GM21576 (cell line): ENCODE data around the gene ABCA1.
A peak's percentile ranks its signal among the peaks of the same experiment; 100 is the strongest.
"Not testable (repeated sequence)": the region's sequence is repeated elsewhere in the genome, so short reads cannot be mapped to it uniquely, and the experiment has no call there.

Experiments
- ATAC-seq: cut with Tn5 transposase; IDR thresholded peaks from one replicate; pipeline ENCODE4 v1.9.1; 2021; ENCODE audit warnings: mild to moderate bottlenecking, moderate library complexity; ENCODE audit not compliant: unreplicated experiment

The ABCA1 gene

DNA sequence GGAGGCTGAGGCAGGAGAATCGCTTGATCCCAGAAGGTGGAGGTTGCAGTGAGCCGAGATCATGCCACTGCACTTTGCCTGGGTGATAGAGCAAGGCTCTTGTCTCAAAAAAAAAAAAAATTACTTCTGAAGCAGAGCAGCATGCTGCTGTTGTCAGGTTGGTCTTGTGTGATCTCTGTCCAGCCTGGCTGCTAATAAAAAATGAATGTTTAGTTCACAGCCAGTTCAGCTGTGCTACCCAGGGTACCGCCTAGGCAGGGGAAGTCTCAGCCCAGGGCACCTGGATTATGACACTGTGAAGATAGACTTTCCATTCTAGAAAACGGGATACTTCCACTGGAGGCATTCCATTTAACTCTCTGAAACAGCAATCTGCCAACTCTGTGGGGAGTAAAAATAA, 23.5 kb upstream of the ABCA1 start:
- ATAC-seq: no peak

DNA sequence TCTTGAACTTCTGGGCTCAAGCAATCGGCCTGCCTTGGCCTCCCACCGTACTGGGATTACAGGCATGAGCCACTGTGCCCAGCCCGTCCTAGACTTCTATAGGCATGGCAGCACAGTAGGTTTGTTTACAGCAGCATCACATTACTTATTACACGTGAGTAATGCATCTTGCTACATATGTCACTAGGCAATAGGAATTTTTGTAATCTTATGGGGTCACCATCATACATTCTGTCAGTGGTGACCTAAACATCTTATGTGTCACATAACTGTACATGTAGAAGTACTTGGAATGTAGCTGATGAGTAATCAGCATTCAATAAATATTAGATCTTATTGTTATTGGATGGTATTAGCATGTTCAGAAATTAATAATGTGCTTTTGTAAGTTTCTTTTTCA, 22.9 kb upstream of the ABCA1 start:
- no peak for ATAC-seq

DNA sequence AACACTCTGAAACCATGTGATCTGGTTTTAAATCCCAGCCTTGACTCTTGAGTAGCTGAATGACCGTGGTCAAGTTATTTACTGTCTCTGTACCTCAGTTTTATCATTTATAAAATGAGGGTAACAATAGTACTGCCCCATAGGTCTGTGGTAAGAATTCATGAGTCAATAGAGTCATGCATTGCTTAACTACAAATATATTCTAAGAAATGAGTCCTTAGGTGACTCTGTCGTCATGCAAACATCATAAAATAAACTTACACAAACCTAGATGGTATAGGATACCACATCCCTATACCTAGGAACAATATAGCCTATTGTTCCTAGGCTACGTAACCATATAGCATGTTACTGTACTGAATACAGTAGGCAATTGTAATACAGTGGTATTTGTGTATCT, 20.3 kb upstream of the ABCA1 start:
- no peak for ATAC-seq

DNA sequence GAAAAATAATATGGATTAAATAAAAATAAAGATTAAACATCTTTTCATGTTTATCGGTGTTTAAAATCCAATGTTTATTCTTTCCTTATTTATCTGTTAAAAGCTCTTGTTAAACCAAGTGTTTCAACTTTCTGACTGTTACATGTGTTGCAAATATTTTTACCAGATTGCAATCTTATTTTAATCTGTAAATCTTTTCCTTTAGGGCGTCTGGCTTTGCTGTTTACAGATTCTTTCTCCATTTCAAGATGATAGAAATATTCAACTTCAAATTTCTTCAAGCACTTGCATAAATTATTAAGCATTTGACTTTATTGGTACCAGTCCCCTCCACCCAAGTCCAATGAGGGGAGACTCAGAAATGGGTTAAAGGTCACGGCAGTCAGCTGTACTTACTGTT, 16.9 kb upstream of the ABCA1 start:
- ATAC-seq: no peak

DNA sequence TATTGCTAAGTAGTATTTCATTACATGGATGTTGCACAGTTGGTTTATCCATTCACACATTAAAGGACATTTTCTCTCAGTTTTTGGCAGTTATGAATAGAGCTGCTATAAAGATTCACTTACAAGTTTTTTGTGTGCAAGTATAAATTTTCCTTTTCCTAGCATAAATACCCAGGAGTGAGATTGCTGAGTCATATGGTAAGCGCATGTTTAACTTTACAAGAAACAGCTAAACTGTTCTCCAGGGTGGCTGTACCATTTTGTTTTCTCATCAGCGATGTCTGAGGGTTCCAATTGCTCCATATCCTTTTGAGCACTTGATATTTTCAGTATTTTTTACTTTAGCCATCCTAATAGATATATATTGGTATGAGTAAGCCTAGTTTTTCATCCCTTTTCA, 16.4 kb upstream of the ABCA1 start:
- ATAC-seq: no peak

DNA sequence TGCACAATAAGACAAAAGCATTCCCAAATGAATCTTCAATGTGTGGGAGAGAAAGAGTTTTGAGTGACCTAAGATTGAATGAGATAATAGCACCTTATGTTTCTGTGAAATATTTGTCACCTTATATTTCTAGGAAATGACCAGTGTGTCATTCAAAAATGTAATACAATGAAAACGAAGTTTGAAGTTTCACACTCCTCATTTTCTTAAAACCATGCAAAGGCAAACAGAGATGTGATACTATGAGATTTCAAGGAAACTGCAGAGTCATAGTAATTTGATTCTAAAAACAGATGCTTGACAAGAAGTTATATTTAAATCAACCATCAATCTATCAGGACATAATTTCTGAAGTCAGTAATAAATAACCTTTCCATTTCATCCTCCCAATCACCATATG, 13.6 kb upstream of the ABCA1 start:
- ATAC-seq: no peak

DNA sequence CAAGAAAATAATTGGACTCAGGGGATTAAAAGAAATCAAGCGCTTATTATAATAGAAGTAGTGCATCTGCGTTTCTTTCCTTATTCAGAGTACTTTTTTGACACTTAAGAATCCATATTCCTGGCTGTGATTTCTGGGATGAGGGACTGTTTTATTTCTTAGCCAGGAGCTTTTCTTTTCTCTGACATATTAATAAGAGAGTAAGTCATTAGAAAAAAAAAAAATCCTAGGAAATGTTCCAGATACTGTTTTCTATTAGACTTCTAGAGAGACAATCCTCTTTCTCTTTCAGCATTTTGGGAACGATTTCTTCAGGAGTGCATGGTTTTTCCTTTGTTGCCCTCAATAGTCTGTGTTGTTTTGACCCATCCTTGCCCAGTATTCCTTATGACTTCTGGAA, 8.3 kb upstream of the ABCA1 start:
- ATAC-seq: no peak

DNA sequence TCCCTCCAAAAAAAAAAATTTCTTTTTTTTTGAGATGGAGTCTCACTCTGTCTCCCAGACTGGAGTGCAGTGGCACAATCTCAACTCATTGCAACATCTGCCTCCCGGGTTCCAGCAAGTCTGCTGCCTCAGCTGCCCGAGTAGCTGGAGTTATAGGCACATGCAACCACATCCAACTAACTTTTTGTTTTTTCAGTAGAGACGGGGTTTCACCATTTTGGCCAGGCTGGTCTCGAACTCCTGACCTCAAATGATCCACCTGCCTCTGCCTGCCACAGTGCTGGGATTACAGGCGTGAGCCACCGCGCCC, 7.5 kb upstream of the ABCA1 start:
- ATAC-seq: not testable (repeated sequence)

DNA sequence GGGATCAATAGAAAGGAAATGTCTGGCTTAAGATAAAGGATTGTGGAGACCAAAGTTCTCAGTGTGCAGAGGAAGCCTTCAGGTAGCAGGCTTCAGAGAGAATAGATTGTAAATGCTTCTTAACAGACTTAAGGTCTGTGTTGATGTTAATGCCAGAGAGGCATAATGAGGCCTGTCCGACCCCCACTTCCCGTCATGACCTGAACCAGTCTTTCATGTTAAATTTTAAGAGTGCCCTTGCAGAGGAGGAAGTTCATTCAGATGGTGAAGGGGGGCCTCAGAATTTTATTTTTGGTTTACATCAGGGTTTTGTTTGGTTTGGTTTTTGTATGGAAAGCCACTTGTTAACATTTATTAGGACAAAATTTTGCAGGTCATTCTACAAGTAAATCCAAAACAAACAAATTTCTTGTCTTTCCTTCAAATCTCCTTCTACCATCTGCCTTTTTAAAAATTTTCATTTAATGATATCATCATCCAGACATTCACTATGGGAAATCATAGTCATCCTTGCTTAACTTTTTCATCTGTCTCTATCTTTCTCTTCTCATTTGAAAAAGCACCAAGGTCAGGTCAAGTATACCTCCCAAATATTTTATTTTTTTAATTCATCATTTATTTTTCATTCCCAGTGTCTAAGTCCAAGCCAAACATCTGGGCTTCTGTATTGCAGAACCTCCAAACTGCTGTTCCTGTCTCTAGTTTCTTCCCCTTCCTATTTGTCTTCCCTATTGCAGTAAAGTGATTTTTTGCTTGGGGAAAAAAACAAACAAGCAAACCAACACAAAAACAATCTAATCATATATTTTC, 6.9 kb upstream of the ABCA1 start:
- ATAC-seq: no peak

DNA sequence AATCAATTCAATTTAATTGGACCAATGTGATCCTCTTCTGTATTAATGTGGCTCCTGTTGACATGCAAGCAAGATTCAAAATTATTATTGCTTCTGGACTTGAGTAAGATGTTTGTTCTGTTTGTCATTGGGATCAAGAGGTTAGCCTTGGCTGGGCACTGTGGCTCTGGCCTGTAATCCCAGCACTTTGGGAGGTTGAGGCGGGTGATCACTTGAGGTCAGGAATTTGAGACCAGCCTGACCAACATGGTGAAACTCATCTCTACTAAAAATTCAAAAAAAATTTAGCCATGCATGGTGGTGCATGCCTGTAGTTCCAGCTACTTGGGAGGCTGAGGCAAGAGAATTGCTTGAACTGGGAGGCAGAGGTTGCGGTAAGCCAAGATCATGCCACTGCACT, 5.1 kb upstream of the ABCA1 start:
- not testable (repeated sequence) for ATAC-seq

DNA sequence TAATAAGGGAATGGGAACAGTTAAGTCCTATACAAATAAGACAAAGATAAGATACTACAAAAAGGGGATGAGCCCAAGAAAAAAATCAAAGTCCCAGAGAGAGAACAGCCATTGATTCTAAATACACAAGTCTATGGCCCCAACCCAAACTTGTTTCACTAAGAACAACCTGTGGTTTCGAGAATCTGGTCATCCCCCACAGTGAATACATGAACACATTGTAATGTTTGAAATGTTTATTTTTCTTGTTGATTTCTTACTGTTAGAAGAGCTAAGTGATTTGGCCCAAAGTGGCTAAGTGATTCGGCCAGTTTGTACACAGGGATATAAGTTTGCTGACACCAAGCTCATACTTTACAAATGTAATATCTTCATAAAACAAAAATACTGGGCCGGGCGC, 3.3 kb upstream of the ABCA1 start:
- no peak for ATAC-seq

DNA sequence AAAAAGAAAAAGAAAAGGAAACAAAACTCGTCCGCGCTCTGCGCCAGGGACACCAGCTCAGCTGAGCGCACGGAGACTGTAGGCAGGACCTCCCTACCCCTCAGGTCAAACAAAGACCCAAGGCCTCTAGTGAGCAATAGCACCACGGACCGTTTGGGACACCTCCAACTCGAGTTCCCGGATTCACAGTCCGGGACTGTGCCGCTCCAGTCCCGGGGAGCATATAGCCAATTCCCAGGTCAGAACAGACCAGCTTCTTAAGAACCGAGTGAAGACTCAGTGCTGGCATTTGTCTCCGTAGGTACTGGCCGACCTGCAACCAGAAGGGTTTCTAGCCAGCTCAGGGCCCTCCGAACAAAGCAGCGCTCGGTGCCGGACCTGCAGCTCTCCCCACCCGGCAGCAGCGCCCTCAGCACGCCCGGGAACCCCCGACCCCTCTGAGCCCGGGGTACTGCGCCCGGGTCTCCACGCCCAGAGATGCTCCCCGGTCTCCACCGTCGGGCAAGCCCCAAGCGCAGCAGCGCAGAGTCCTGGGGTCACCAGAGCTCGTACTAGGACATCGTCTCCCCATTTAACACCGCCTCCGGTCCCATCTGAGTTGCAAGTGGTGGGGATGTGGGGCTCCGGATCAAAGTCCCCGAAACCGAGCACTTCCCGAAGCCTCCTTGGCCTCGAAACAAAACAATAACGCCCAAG, 591 bp downstream of the ABCA1 start:
- no peak for ATAC-seq

DNA sequence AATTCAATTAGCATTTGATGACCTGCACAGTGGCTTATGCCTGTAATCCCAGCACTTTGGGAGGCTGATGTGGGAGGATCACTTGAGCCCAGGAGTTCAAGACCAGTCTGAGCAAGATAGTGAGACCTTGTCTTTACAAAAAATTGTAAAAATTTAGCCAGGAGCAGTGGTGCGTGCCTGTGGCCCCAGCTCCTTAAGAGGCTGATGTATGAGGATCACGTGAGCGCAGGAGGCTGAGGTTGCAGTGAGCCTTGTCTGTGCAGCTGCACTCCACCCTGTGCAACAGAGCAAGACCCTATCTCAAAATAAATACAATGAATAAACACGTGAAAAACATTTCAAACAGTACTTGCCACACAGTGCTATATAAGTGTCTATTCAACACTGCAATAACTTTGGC, 4.2 kb downstream of the ABCA1 start:
- ATAC-seq: peak; percentile 79

DNA sequence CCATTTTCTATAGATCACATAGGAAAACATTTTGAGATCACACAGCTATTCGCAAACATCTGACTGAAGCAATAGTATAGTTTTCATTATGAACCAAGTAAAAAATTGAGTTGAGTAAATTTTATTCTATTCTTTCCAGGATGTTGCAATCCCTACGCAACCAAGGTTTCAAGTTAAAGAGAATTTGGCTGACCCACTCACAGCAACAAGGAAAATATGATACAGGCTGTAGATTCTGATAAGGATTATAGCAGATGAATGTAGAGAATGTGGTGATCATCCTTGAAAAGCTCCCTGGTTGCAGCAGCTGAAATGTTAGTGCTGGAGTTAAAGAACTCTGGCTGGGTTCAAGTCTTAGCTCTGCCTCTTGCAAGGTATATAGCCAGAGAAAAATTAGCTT, 4.7 kb downstream of the ABCA1 start:
- no peak for ATAC-seq

DNA sequence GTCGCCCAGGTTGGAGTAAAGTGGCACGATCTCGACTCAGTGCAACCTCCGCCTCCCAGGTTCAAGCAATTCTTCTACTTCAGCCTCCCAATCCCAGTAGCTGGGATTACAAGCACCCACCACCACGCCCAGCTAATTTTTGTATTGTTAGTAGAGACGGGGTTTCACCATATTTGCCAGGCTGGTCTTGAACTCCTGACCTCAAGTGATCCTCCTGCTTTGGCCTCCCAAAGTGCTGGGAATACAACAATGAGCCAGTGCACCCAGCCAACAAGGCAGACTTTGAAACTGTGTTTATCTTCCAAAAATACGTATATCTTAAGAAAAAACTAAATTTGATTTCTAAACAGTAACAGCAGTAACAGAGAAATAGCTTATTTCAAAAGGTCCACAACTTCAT, 5.2 kb downstream of the ABCA1 start:
- ATAC-seq: not testable (repeated sequence)

DNA sequence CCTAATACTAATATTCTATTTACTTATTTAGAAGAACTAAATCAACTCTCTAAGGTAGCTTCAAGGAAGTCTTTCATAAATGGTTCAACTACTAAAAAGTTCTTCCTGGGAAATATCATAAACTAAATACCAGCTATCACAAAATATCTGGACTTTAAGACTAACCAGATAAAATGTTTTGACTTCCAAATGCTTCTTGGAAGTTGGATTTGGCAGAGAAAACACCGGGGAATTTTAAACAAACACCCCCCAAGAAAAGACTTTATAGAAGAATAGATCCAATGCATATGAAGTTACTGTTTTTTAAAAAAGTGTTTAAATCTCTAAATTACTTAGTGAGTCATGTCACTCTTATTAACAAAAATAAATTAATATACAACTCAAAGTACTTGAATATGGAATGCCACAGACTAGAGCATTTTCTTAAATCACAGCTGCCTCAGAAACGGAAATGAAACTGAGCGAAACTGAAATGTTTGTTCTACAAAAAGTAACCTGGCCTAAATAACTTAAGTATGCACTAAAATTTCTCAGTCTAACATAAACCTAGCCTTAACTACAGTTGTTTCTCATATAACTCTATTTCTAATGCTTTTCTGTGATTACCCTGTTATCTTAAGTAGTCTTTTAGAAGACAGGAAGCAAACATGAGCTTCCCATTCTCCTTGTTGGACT, 6.8 kb downstream of the ABCA1 start:
- peak; percentile 58 for ATAC-seq

DNA sequence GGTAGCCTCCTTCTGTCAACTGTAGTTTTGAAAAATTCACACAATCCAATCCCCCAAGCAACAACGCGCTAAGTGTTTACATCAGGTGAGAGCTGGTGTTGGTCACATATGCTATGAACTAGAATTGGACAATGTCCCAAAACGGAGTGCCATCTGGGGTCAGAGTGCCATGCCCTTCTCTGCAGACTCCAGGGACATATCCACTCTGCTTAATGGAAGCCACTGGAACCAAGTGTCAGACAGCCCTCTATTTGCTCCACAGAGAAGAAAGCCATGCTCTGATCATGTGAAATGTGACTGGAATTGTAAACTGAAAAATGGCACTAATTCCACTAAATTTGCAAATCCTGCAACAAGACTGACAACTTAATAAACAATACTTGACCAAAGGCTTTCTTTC, 12.2 kb downstream of the ABCA1 start:
- no peak for ATAC-seq

DNA sequence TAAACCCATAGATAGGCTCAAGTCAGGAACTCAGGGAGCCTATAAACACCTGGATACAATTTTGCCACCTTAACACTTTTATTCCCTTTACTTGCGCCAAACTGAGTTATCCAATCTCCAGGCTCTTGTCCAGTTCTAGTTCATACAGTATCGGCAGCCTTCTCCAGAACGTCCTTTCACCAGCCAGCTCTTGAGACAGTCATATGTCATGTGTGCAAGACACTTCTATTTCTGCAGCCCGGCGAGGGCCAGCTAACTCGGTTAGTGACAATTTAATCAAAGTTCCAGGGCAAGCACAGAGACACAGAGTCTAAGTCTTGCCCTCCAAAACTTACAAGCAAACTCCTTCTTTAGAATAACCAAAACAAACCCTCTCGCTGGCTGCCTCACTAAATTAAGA, 12.9 kb downstream of the ABCA1 start:
- ATAC-seq: no peak

DNA sequence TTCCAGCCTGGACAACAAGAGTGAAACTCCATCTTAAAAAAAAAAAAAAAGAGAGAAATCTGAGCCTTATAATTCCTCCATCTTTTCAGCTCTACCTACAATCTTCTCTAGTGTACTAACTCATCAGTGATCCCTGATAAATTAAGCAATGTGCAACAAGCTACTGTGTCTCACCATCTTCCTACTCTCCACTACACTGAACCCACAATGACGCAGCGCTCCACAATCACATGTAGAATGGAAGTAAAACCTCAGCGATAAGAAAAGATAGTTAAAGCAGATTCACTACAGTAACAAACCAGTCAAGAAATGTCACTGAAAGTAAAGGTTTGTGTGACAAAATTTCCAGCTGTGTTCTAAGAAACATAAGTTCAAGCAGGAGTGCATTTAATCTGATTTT, 13.5 kb downstream of the ABCA1 start:
- ATAC-seq: no peak

DNA sequence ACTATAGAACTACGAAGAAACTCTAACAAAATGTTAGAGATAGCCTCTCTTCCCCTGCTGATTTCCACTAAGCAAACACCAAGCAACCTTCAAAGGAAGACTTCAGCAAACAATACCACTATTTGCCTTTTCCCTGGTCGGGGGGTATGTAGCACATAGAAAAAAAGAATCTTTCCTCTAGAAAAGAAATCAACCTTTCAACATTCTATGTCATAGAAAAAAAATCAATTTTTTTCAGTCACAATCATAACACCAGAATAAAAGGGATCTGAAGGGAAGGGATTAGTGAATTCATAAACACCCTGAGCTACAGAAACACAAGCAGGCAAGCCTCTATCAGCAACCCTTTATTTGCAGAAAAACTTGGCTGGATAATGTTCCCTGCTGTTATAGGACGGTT, 15.3 kb downstream of the ABCA1 start:
- no peak for ATAC-seq

DNA sequence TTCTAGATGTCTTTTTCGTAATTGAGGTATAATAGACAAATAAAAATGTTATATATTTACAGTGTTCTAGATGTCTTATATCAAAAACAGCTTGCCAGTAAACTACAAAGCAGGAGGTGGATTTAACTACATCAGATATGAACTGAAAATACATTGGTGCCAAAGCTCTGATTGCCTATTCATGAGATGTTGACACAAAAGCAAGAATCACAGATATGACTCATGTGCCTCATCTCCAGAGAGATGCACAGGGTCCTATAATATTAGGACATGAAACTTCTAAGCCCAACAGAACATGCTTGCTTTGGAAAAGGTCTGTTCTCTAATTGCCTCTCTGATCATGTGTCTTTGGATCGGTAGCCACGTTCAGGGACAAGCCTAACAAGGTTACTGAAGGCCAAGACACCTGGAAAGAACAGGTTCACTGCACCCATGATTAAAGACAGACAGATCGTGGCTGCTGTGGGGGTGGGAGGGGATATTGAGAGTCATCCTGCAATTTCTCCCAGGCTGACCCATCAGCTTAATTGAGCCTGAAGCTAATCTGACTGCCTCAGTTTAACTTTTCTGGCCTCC, 16.8 kb downstream of the ABCA1 start:
- no peak for ATAC-seq
